HG02885 (cell line): ENCODE measurements around the gene CFAP20.
A peak's percentile ranks its signal among the peaks of the same experiment; 100 is the strongest.

Experiments used
- ATAC-seq: cut with Tn5 transposase; IDR thresholded peaks from one replicate; pipeline ENCODE4 v1.9.1; 2021; ENCODE audit warnings: mild to moderate bottlenecking; ENCODE audit not compliant: unreplicated experiment, poor library complexity

The CFAP20 gene

GRCh38 chr16:58129097-58129936, at the start of gene CFAP20:
Gene CFAP20 (minus strand): TSS chr16:58129381. CDS start chr16:58129115, 266 bp downstream.
- ATAC-seq: peak; percentile 81

GRCh38 chr16:58177353-58177710, 48.2 kb upstream of the CFAP20 start:
- ATAC-seq: no peak

- no peak for ATAC-seq
Measured at GRCh38 chr16:58176608-58177352, 47.6 kb upstream of the CFAP20 start.

GRCh38 chr16:58170223-58170622, 41.0 kb upstream of the CFAP20 start:
- ATAC-seq: no peak

DNA sequence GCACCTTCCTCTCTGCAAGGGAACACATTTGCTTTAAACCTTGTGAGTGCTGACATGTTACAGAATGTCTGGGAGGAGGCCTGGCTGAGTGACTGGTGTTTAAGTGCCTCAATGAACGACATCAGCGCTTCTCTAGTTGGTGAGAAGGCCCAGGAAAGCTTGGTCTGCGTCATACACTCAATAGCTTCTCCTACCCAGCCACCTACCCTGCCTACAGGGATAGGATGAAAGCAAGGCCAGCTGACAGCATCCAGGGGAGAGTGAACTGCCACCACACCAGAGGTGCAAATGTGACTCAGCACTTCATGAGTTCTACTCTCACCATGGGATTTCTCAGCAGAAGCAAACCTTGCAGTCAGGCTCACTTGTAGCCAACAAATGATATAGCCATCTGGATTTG, 31.7 kb upstream of the CFAP20 start:
- no peak for ATAC-seq

GRCh38 chr16:58158725-58159124, 29.5 kb upstream of the CFAP20 start:
- no peak for ATAC-seq

- no peak for ATAC-seq
Measured at GRCh38 chr16:58157951-58158540, 28.9 kb upstream of the CFAP20 start.

DNA sequence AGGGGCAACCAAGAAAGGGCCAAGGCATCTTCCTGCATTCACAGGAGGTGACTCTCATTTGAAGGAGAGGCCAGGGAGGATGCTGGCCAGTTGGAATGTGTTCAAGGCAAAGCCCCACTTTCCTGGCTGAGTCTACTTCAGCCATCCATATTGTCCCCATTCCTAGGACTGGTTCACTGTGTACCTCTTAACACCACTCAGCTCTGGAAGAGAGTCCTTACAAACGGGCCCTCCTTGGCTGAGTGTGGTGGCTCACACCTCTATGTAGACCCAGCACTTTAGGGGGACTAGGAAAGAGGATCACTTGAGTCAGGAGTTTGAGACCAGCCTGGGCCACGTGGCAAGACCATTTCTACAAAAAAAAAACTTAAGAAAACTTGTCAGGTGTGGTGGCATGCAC, 28.1 kb upstream of the CFAP20 start:
- no peak for ATAC-seq

- ATAC-seq: no peak
Measured at GRCh38 chr16:58155839-58156238, 26.7 kb upstream of the CFAP20 start.

- no peak for ATAC-seq
Measured at GRCh38 chr16:58154345-58154744, 25.2 kb upstream of the CFAP20 start.

DNA sequence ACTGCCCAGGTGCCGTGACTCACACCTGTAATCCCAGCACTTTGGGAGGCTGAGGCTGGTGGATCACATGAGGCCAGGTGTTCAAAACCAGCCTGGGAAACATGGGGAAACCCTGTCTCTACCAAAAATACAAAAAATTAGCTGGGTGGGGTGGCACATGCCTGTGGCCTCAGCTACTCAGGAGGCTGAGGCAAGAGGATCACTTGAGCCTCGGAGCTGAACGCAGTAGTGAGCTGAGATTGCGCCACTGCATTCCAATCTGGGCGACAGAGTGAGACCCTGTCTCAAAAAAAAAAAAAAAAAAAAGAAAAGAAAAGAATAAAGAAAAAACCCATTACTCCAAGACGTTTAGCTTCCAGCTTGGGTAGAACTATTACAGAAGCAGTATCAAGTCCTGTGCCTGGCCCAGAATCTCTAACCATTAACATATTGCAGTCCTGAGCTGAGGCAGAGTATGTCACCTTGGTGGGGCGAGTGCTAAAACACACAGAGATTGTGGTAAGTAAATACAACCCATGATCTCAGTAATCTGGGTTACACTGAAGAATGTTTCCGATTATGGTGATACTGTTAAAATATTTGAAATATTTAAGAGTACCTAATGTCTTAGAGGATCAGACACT, 23.2 kb upstream of the CFAP20 start:
- no peak for ATAC-seq

GRCh38 chr16:58148526-58148925, 19.3 kb upstream of the CFAP20 start:
- no peak for ATAC-seq

DNA sequence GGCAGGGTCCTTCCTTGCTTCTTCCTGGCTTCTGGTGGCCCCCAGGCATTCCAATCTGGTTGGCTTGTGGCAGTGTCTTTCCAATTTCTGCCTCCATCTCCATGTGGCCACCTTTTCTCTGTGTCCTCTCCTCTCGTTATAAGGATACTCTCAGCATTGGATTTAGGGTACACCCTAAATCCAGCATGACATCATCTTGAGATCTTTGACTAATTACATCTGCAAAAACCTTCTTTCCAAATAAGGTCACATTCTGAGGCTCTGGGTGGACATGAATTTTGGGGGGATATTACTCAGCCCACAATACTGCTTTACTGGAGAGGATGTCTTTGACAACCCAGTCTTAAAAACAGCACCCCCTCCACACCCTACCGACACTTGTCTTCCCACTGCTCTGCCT, 18.9 kb upstream of the CFAP20 start:
- ATAC-seq: no peak

DNA sequence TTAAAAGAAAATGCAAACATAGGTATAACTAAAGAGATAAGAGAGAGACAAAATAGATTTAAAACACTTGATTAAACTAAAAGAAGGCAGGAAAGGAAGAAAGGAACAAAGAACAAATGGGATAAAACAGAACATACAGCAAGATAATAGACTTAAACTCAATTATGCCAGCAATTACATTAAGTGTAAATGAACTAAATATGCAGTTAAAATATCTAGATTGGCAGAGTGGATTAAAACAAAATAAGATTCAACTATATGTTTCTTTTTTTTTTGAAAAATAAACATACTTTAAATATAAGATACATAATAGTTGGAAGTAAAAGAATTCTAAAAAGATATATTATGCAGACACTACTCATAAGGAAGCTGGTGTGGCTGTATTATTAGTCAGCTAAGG, 9.7 kb upstream of the CFAP20 start:
- no peak for ATAC-seq

DNA sequence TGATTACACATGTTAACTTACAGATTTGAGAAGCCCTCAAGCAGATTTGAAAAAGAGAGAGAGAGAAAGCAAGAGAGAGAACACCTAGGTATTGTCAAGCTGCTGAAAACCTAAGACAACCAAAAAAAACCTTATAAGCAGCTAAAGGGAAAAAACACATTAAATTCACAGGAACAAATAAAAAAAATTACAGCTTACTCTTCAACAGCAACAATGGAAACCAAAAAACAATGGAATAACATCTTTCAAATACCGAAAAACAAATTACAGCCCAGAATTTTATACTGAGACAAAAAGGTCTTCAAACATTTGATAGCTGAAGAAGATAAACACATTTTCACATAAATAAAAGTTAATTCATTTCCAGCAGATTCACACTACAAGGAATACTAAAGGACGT, 8.4 kb upstream of the CFAP20 start:
- ATAC-seq: no peak

GRCh38 chr16:58128711-58129096, 477 bp downstream of the CFAP20 start:
- ATAC-seq: peak; percentile 8

GRCh38 chr16:58128181-58128631, 975 bp downstream of the CFAP20 start:
- no peak for ATAC-seq

DNA sequence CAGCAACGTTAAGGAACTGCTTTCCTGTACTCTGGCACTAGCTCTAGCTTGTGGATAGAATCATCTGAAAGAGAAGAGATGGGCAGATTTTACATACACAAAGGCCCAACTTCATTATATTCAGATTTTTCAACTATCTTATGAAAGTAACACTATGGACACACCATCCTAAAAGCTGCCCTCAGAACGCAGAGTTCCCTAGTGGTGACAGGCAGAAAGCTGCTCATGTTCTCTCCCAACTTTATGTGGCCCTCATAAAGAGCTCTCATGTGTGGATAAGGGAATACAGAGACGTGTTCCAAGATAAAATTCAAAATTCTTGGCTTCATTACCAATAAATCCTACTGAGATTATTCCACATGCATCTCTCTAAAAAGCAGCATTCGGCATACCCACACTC, 1.5 kb downstream of the CFAP20 start:
- ATAC-seq: no peak

GRCh38 chr16:58127033-58127556, 2.1 kb downstream of the CFAP20 start:
- no peak for ATAC-seq

GRCh38 chr16:58126451-58126961, 2.7 kb downstream of the CFAP20 start:
- no peak for ATAC-seq
